ENCODE measurements around the gene CNGA1.
"Not testable (repeated sequence)": the region's sequence is repeated elsewhere in the genome, so short reads cannot be mapped to it uniquely, and the experiment has no call there.

CNGA1 gene

GRCh38 chr4:47954245-47954644 lies 62.2 kb downstream of the CNGA1 start:
- no peak for DNase-seq

- no peak for DNase-seq
Observed at GRCh38 chr4:47945930-47946726, 70.4 kb downstream of the CNGA1 start.

GRCh38 chr4:47942081-47942819 lies 74.2 kb downstream of the CNGA1 start:
- DNase-seq, result no peak

GRCh38 chr4:47939456-47939855 lies 77.0 kb downstream of the CNGA1 start:
- DNase-seq, result no peak

GRCh38 chr4:47936336-47936735 lies 80.1 kb downstream of the CNGA1 start:
- DNase-seq, result no peak

GRCh38 chr4:47933840-47934239 lies 82.6 kb downstream of the CNGA1 start:
- DNase-seq, result no peak

- DNase-seq, result no peak
Observed at GRCh38 chr4:47930971-47931804, 85.3 kb downstream of the CNGA1 start.

GRCh38 chr4:47929682-47930201 lies 86.7 kb downstream of the CNGA1 start:
- no peak for DNase-seq

- DNase-seq, result peak in 1 of 2 experiments; percentile 8
Observed at GRCh38 chr4:47926667-47927258, 89.7 kb downstream of the CNGA1 start.

- not testable (repeated sequence) for DNase-seq
Observed at GRCh38 chr4:47923261-47923608, 93.2 kb downstream of the CNGA1 start.

GRCh38 chr4:47922436-47923260 lies 93.8 kb downstream of the CNGA1 start:
- DNase-seq, result not testable (repeated sequence)

GRCh38 chr4:47917163-47917562 lies 99.3 kb downstream of the CNGA1 start:
- not testable (repeated sequence) for DNase-seq

GRCh38 chr4:47915378-47915777 lies 101.1 kb downstream of the CNGA1 start:
- DNase-seq, result no peak

GRCh38 chr4:47914926-47915237 lies 101.6 kb downstream of the CNGA1 start:
- no peak for DNase-seq

GRCh38 chr4:47914220-47914925 lies 102.1 kb downstream of the CNGA1 start, which contains the start of gene NFXL1:
Gene NFXL1, minus strand, starts transcription at chr4:47914583. Its CDS starts 380 bp downstream, at chr4:47914203.
- DNase-seq, result peak; percentile 71 to 83

GRCh38 chr4:47913861-47914219 lies 102.6 kb downstream of the CNGA1 start:
- no peak for DNase-seq

GRCh38 chr4:47913330-47913729 lies 103.2 kb downstream of the CNGA1 start:
- DNase-seq, result no peak

- DNase-seq, result no peak
Observed at GRCh38 chr4:47907089-47907646, 109.3 kb downstream of the CNGA1 start.

- no peak for DNase-seq
Observed at GRCh38 chr4:47899639-47900038, 116.8 kb downstream of the CNGA1 start.

- no peak for DNase-seq
Observed at GRCh38 chr4:47891928-47892327, 124.6 kb downstream of the CNGA1 start.
